Breast epithelium (tissue), 3 donors: ENCODE measurements around the gene SHH.

Source experiments
- POLR2A ChIP-seq: fragments of 450-650 bp; IDR thresholded peaks from one replicate; pipeline ENCODE4 v1.6.1; 2016; ENCODE audit warnings: antibody characterized with exemption, mild to moderate bottlenecking, moderate library complexity
- TF ChIP-seq, protein P1 (sequence below), 3 donors: fragments of 450-650 bp; IDR thresholded peaks; one replicate each; pipeline ENCODE4 v1.5.1; 2016 to 2017; ENCODE audit warnings: antibody characterized with exemption in 3 of 3, mild to moderate bottlenecking in 3 of 3, moderate library complexity in 3 of 3

DNA sequence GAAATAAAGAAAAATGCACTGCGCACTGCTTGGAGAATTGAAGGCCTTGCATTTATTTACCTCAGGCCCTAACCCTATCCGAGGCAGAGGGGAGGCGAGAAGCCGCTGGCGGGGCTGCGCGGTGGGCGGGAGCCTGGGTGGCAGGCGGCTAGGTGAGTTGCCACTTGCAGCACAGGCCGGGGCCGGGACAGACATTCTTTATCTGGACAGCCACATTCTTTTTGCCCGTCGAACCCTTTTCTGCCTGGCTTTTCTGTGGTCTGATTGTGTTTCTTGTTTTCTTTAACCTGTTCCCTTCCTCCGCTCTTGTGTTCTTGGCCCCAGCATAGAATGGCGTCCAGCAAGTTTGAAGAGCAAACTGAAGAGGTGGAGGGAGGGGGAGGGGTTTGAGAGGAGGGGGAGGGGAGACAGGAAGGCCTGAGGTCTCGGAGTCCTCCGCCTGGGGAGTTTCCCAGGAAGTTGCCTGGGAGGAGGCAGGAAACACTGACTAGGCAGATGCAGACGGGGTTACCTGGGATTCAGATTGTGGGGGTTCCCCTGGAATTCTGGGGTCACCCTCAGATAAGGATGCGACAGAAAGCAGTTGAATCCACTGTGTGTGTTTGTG lies 5.1 kb downstream of the SHH start:
- TF ChIP-seq POLR2A, result no peak
- TF ChIP-seq, protein P1, sequence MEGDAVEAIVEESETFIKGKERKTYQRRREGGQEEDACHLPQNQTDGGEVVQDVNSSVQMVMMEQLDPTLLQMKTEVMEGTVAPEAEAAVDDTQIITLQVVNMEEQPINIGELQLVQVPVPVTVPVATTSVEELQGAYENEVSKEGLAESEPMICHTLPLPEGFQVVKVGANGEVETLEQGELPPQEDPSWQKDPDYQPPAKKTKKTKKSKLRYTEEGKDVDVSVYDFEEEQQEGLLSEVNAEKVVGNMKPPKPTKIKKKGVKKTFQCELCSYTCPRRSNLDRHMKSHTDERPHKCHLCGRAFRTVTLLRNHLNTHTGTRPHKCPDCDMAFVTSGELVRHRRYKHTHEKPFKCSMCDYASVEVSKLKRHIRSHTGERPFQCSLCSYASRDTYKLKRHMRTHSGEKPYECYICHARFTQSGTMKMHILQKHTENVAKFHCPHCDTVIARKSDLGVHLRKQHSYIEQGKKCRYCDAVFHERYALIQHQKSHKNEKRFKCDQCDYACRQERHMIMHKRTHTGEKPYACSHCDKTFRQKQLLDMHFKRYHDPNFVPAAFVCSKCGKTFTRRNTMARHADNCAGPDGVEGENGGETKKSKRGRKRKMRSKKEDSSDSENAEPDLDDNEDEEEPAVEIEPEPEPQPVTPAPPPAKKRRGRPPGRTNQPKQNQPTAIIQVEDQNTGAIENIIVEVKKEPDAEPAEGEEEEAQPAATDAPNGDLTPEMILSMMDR (IDR thresholded peaks at IDR 0.05), result no peak
